Ovary (tissue), 3 donors: ENCODE results near the gene SERPINB7.

Experiments used
- CTCF ChIP-seq, 3 donors: fragments of 450-650 bp in 2 of 3; fragments of 200-600 bp in 1 of 3; IDR thresholded peaks; one replicate each; pipeline versions ENCODE4 v1.5.1 to v1.8.0; 2016 to 2022; ENCODE audit warnings: antibody characterized with exemption in 3 of 3, mild to moderate bottlenecking in 1 of 3
- POLR2A ChIP-seq: fragments of 450-650 bp; IDR thresholded peaks from one replicate; pipeline ENCODE4 v1.6.1; 2017; ENCODE audit warnings: antibody characterized with exemption, mild to moderate bottlenecking, moderate library complexity
- donor health status: DM: no; HTN: no; CAD: no.

GRCh38 chr18:63834471-63835113 is 59.4 kb downstream of the SERPINB7 start:
- TF ChIP-seq CTCF (IDR thresholded peaks at IDR 0.05) (no peak), POLR2A (no peak)
